GM18520 (cell line): Measurements from ENCODE around the gene CNTNAP2.

Experiments used
- ATAC-seq: cut with Tn5 transposase; IDR thresholded peaks from one replicate; pipeline ENCODE4 v1.9.1; 2021; ENCODE audit not compliant: unreplicated experiment

Gene CNTNAP2

GRCh38 chr7:147304376-147304775, 1187.8 kb downstream of the CNTNAP2 start:
- no peak for ATAC-seq

DNA sequence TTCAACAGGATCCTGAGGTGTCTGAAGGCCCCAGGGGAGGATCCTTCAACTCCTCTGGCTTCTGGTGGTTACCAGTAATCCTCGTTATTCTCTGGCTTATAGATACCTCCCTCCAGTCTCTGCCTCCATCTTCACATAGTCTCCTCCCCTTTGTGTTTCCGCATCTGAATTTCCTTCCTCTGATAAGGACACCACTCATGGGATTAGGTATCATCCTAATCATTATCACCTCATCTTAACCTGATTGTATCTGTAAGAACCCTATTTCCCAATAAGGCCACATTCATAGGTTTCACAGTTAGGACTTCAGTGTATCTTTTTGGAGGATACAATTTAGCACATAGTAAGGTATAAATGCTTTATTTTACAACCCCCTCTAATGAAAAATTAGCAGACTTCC, 1189.2 kb downstream of the CNTNAP2 start:
- no peak for ATAC-seq

GRCh38 chr7:147308539-147308938, 1191.9 kb downstream of the CNTNAP2 start:
- no peak for ATAC-seq

DNA sequence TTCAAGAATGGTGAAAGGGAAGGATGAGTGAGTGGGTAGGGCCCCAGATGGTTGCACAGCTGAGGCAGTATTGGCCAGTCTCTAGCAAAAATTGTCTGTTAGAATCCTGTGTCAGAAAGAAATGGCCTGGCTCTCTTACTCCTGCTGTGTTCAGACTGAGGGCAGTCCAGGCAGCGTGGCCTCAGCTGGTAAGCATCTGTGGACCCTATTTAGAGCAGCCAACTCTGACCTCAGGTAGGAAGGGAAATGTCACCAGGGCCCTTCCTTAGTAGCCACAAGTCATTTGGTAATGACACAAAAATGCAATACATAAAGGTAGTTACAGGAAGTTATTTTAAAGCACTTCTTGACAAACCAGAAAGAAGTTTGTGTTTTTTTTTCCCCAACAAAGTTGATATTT, 1194.7 kb downstream of the CNTNAP2 start:
- ATAC-seq, result no peak

- ATAC-seq, result no peak
These were observed 1204.9 kb downstream of the CNTNAP2 start for GRCh38 chr7:147321504-147321903.

- ATAC-seq, result no peak
These were observed 1216.4 kb downstream of the CNTNAP2 start for GRCh38 chr7:147332988-147333387.

DNA sequence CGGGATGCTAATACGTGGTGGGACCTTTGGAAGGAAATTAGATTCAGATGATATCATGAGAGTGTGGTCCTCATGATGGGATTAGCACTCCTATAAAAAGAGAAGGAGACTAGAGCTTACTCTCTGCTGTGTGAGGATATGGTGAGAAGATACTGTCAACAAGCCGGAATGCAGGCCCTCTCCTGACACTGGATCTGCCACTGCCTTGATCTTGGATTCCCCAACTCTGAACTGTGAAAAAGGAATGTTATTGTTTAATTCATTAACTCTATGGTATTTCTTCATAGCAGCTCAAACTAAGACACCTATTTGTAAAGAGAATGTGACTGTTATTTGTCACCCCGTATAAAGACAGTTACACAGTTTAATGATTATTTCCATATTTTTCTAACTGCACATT, 1246.5 kb downstream of the CNTNAP2 start:
- ATAC-seq, result no peak

DNA sequence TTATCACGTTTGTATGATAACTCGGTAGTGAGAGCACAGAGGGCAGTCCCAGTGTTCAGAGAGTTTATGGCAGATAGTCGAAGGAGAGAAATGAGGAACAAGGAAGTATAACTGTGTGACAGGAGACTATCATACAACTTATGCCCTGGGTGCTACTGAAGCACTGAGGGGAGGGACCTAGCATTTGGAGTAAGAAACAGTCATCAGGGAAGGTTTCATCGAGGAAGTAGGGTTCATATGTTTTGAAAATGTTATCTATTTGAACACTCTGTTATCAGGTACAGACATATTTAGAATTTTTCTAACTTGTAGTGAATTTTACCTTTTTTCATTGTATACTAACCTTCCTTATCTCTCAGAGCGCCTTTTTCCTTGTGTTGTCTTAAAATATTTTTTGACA, 1259.6 kb downstream of the CNTNAP2 start:
- no peak for ATAC-seq

- ATAC-seq, result no peak
These were observed 1264.3 kb downstream of the CNTNAP2 start for GRCh38 chr7:147380926-147381325.

DNA sequence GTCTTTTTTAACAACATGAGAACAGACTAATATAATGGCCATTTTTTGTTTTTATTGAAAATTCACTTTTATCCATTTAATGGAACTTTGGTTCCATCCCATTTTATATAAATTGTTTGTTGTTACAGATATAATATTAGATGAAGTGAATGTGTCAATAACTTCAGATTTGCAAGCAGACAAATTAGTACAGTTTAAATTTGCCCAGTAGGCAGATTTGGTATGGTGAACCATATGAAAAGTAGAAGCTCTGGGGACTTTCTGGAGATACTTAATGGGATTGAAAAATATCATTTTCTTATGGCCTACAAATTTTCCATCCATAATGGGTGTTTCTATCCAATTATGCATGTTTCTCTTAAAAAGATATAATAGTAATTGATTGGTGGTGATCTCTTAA, 1277.7 kb downstream of the CNTNAP2 start:
- no peak for ATAC-seq

DNA sequence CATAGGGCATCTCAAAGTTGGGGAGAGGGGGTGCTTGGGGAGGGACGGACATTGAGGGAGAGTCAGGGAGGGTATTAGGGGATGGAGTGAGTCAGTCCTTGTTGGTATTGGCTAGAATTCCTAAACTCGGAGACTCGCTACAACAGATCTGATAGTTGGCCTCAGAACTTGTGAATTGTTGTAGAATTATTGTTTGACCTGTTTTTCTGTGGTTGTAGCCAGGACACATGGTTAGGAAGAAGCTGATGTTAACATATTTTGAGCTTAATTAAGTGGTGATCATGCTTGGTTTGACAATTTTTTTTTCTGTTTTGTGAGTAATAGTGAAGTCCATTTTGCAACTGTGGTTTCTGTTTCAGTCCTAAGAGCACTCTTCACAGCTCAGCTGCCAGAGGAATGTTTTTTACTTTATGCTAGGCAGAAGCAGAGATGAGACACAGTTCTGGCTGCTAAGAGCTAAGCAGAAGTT, 1283.7 kb downstream of the CNTNAP2 start:
- no peak for ATAC-seq

DNA sequence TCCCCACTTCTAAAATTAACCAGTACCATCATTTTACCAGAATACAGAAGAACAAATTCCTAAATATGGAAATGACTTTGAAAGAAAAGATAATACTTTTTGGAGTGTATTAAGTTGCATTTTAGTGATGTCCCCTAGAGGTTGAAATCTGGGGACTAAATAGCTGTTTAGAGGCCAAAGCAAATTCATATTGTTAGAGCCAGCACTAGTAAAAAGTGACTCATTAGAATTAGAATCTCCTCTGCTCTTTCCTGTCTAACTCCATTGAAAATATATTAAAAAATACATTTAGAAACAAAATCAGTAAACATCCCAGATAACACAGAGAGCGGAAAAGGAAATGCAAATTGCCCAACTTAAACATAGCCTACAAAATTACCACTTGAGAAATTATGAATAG, 1284.3 kb downstream of the CNTNAP2 start:
- no peak for ATAC-seq

GRCh38 chr7:147405621-147406020, 1289.0 kb downstream of the CNTNAP2 start:
- ATAC-seq, result no peak

DNA sequence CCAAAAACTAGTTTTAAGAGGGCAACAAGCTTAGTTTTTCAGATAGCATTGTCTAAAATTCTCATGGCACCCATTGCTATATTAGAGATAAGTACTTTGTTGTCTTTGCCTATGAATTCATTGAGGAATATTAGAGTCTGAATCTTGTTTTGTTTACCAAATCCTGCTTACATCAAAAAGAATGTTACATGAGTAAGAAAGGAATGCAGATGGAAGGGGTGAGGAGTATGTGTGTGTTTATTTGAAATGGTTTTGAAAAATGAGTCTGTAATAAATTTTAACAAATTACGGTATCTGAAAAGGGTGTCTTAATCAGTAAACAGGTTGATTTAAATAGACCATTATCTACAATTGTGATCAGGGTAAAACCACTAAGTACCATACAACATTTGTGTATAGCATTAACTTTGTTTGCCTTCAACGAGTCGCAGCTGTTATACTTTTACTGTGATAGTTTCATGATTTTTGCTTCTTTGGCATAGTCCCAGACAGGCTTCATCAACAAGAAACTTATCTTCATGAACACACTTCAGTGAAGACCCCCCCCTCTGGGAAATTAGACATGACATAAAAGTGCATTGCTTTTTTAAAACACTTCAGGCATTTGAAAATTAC, 1290.0 kb downstream of the CNTNAP2 start:
- no peak for ATAC-seq

DNA sequence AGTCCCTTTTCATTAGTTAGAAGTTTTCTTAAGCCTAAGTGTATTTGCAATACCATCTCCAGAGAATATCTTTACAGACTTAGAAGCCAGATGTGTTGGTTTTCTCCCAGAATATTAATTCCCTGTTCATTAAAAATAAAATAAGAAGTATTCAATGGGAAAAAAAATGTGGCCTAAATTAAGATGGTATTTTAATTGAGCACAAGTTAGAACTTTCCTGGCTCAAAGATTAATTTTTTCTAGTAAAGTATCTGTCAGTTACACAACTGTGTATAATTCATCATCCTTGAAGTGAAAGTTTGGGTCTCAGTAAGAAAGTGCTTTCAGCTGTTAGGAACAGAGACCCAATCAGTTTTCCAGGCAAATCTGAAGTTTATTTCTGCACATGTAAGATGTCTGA, 1294.5 kb downstream of the CNTNAP2 start:
- ATAC-seq, result no peak

DNA sequence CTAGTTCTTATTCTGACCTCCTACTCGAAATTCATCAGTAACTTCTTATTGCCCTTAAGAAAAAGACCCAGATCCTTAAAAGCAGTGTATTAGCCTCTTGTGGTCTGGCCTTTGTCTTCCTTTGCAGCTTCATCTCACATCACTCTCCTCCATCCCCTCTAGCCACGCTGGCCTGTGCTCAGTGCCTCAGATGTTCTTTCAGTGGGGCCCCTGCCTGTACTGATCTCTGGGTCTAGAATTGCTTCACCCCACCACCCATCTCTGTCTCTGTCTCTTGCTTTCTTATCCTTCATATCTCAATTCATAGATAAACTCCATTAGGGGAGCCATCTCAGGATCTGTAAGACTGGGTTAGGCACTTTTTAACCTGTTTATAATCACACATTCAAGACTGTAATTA, 1295.5 kb downstream of the CNTNAP2 start:
- ATAC-seq, result no peak

DNA sequence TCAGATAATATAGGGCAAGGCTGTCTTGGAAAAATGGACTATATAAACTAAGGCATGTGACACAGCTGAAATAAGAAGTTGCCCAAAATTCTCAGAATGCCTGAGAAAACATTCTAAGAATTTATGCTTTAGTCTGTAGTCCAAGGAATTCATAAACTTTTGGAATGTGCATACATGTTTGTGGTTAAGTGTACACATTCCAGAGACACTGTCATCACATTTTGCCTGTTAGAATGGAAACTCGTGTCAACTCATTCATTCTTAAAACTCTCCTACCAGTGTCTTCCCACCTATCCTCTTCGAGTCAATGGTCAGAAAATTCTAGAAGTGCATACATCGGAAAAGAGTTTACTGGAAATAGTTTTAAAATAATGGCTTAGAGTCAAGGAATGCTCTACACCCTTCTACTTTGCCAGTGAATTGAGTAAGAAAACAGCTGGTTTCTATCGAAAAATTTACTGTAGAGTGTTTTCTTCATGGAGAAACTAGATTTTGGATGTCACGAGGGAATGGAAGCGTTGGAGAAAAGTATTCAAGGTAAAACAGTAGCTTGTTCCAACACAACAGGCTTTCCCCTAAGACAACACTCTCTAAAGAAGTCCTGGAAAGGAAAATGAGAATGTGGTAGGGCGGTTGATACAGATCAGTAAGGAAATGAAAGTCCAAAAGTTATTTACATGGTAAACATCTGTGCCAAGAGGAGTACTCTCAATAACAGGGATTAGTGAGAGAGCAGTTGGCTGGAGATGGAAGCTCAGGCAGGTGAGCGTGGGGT, 1296.4 kb downstream of the CNTNAP2 start:
- ATAC-seq, result no peak

DNA sequence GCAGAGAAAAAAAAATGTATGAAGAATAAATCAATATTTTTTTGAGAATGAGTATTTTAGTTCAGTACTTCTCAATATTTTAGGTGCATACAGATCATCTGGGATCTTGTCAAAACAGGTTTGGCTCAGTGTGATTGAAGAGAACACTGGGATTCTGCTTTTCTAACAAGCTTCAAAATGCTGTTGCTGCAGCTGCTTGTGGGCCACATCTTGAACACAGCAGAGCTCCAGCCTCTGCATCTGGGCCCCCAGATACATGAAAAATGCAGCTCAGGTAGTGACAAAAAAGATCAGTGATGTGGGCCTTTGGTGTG, 1296.9 kb downstream of the CNTNAP2 start:
- no peak for ATAC-seq

GRCh38 chr7:147415991-147416390, 1299.4 kb downstream of the CNTNAP2 start:
- no peak for ATAC-seq

GRCh38 chr7:147418966-147419365, 1302.4 kb downstream of the CNTNAP2 start:
- ATAC-seq, result no peak

- no peak for ATAC-seq
These were observed 1307.3 kb downstream of the CNTNAP2 start for GRCh38 chr7:147423875-147424274.

- no peak for ATAC-seq
These were observed 1311.5 kb downstream of the CNTNAP2 start for GRCh38 chr7:147428075-147428474.

DNA sequence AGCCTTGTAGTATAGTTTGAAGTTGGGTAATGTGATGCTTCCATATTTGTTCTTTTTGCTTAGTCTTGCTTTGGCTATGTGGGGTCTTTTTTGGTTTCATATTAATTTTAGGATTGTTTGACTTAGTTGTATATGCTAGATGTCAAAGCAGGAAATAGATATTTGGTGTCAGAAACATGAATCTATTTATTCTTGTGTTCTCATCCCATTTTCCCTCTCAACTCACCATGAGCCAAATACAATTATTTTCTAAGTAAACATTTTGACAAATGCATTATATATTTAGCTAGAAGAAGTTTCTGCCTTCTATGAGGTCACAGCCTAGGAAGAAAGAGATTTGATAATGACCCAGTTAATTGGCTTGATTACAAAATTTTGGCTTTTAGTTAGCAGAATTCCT, 1313.4 kb downstream of the CNTNAP2 start:
- ATAC-seq, result no peak
